ENCODE results near the gene ARHGAP18. TPM values are rescaled to one million over a fixed set of nuclear protein-coding genes. Genes with fewer than 3 reads are reported as not detected.

Gene ARHGAP18
- total RNA-seq, 1 donor from 2014 or later: 7.9 TPM

DNA sequence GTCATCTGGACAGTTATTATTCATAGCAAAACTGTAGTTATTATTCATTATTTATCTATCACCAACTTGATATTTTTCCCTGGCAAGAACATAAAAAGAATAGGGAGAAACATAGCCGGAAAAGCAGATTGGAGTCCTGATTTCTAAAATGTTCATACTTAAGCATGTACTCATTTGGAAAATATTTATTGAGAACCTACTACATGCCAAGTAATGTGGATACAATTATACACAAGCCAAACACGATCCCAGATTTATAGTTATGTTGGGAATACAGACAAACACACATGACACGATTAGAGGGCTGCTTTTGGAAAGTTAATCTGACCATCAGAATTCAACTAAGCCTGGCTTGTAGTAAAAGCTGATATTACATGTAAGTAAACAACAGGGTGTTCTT is 30.7 kb downstream of the ARHGAP18 start:
- Mint-ChIP-seq H3K27me3 (no peaks in the 10 kb centered on the region), H3K9me3 (no peaks in the 10 kb centered on the region), H3K36me3 (ENCODE audit: low read depth) (no peaks in the 10 kb centered on the region), H3K4me3 (no peak overlapping the region), H3K27ac (no peak overlapping the region), H3K4me1 (peaks cover 12% of the 10 kb centered on the region)
- intact Hi-C loops (cut with micrococcal nuclease): no loop called here
- ChIA-PET POLR2A (no interaction called here), CTCF (no interaction called here)
- ATAC-seq (ENCODE audit: low read depth) (no peak), DNase-seq (no peak)
- TF ChIP-seq, protein P1, sequence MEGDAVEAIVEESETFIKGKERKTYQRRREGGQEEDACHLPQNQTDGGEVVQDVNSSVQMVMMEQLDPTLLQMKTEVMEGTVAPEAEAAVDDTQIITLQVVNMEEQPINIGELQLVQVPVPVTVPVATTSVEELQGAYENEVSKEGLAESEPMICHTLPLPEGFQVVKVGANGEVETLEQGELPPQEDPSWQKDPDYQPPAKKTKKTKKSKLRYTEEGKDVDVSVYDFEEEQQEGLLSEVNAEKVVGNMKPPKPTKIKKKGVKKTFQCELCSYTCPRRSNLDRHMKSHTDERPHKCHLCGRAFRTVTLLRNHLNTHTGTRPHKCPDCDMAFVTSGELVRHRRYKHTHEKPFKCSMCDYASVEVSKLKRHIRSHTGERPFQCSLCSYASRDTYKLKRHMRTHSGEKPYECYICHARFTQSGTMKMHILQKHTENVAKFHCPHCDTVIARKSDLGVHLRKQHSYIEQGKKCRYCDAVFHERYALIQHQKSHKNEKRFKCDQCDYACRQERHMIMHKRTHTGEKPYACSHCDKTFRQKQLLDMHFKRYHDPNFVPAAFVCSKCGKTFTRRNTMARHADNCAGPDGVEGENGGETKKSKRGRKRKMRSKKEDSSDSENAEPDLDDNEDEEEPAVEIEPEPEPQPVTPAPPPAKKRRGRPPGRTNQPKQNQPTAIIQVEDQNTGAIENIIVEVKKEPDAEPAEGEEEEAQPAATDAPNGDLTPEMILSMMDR (IDR thresholded peaks at IDR 0.05): no peak

DNA sequence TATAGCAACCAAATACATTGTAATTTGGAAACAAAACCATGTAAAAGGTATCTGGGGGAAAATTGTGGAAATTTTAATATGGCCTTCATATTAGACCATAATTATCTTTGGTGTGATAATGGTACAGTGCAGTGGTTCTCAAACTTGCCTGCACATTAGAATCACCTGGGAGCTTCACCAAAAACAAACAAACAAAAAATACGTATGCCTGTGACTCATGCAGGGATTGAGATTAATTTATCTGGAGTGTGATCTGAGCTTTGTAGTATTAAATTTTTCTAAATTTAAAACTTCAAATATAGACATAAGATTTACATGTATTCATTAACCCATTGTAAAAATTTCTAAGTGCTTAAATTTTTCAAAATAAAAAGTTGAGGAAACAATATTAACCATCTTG is 31.5 kb downstream of the ARHGAP18 start:
- no peaks in the 10 kb centered on the region for H3K9me3 Mint-ChIP-seq

DNA sequence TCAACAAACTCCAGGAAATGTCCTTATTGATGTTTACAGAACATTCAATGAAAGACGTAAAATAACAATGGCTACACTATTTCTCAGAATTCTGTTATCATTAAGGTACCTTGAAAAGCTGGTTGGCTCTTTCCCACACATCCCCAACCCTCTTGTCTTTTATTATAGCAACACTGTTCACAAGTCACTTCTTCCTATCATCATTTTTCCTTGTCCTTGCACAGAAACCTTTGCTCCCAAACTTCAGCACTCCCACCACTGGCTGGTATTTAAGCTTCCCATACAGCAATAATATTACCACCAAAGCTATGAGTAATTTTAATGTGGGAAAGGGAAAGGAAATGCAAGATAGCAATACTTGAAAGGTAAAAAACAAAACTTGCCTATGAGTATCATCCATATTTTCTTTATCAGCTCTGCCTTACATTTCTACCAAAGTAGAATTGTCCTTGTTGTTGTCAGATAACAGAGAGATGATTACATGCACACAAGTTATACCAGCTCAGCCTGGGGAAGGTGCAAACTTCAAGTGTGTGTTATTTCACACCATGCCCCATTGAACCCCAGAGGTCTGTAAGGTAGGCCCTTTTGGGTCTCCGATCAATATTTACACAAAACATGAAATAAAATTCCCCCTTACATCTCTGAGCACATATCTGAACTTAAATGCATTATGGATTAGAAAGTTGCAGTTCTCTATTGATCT is 32.2 kb downstream of the ARHGAP18 start:
- no peak overlapping the region for H3K27ac Mint-ChIP-seq
- H3K36me3 Mint-ChIP-seq (ENCODE audit: low read depth): no peaks in the 10 kb centered on the region
- ATAC-seq (ENCODE audit: low read depth): no peak
- CTCF ChIA-PET: interaction anchor here (1.2 kb wide), 1 partner anchor 53 kb away, joined by 3 read pairs; no protein-coding TSS in a partner anchor
- intact Hi-C loops (cut with micrococcal nuclease): no loop called here
- no peaks in the 10 kb centered on the region for H3K27me3 Mint-ChIP-seq
- H3K4me3 Mint-ChIP-seq: no peak overlapping the region
- no peaks in the 10 kb centered on the region for H3K9me3 Mint-ChIP-seq
- H3K4me1 Mint-ChIP-seq: peaks cover 9% of the 10 kb centered on the region
- TF ChIP-seq, protein P1 (IDR thresholded peaks at IDR 0.05): no peak
- POLR2A ChIA-PET: no interaction called here
- DNase-seq: no peak

More for the DNA sequence above, 31.5 kb downstream of the ARHGAP18 start:
- Mint-ChIP-seq H3K4me1 (peaks cover 7% of the 10 kb centered on the region), H3K4me3 (no peak overlapping the region), H3K36me3 (ENCODE audit: low read depth) (no peaks in the 10 kb centered on the region), H3K27me3 (no peaks in the 10 kb centered on the region), H3K27ac (no peak overlapping the region)
- intact Hi-C loops (cut with micrococcal nuclease): no loop called here
- ChIA-PET POLR2A (no interaction called here), CTCF (interaction anchor here (1.2 kb wide), 1 partner anchor 52 kb away, joined by 3 read pairs; no protein-coding TSS in a partner anchor)
- TF ChIP-seq, protein P1 (IDR thresholded peaks at IDR 0.05): no peak
- DNase-seq (no peak), ATAC-seq (ENCODE audit: low read depth) (no peak)

DNA sequence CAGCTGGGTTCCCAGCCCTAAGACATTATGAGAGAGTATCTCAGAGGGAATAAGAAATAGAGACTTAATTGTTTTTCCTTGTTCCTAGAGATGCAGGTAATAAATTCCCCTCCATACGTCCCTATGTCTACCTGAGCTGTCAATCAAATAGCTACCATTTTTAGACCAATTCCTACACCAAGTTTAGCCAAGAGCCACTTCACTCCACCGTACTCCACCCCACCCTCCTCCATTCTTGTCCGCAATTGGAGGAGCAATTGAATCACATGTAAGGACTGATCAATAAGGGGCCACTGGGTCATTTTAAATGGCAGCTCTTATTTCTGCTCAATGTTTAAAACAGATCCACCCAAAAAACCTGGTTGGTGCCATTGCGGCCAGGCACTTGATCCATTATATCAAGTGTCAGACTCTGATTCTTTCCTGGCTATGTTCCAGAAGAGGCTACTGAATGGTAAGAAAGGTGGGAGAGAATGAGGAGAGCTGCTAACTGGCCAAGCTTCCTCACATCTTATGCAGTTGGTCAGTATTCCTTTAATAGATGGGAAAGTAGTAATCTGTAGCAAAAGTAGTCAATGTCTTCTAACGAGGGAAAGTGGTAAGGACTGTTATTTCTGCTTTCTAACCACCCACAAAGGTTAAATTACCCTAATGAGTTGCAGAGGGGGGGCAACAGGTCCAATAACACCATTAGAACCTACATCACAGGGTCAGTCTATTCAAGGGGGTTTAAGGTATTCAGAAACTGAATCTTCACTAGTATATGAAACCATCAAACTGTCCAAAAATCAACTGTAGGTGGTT is 34.1 kb downstream of the ARHGAP18 start:
- Mint-ChIP-seq H3K4me3 (no peak overlapping the region), H3K4me1 (peaks cover 27% of the 10 kb centered on the region), H3K27ac (no peak overlapping the region), H3K9me3 (no peaks in the 10 kb centered on the region), H3K36me3 (ENCODE audit: low read depth) (no peaks in the 10 kb centered on the region), H3K27me3 (no peaks in the 10 kb centered on the region)
- ChIA-PET CTCF (interaction anchor here (1.0 kb wide), 1 partner anchor 69 kb away, joined by 3 read pairs; no protein-coding TSS in a partner anchor), POLR2A (interaction anchor here (0.5 to 0.6 kb wide), 2 partner anchors 27 to 343 kb away, joined by 3 to 4 read pairs; no protein-coding TSS in a partner anchor)
- intact Hi-C loops (cut with micrococcal nuclease): no loop called here
- TF ChIP-seq, protein P1 (IDR thresholded peaks at IDR 0.05): no peak
- ATAC-seq (ENCODE audit: low read depth): no peak
- DNase-seq: no peak

DNA sequence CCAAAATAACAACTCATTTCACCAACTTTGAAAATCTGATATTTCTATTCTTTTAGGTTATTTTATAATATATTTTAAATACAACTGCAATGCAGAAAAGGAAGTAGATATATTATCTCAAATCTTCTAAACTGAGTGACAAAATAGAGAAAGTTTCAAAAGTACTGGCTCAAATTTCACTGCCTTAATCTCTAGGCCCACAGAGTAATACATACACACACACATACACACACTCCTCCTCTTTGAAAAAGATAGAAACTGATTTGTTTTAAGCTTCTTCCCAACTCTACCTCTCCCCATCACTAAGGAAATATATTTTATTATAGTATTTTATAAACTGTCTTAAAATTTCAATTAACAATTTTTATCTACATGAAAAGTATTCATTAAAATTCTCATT is 36.2 kb downstream of the ARHGAP18 start:
- no peak for DNase-seq
- intact Hi-C loops (cut with micrococcal nuclease): loop anchor here (2.0 to 5.0 kb wide), 3 partner anchors 51 to 264 kb away; no protein-coding TSS in a partner anchor
- Mint-ChIP-seq H3K27me3 (no peaks in the 10 kb centered on the region), H3K36me3 (ENCODE audit: low read depth) (no peaks in the 10 kb centered on the region), H3K27ac (no peak overlapping the region), H3K4me3 (no peak overlapping the region), H3K4me1 (peaks cover 27% of the 10 kb centered on the region), H3K9me3 (no peaks in the 10 kb centered on the region)
- TF ChIP-seq, protein P1 (IDR thresholded peaks at IDR 0.05): no peak
- ChIA-PET CTCF (interaction anchor here (1.3 to 1.8 kb wide), 3 partner anchors 8 to 76 kb away, joined by 3 to 5 read pairs (median 4); no protein-coding TSS in a partner anchor), POLR2A (interaction anchor here (2.2 kb wide), 1 partner anchor 10 kb away, joined by 10 read pairs; no protein-coding TSS in a partner anchor)
- ATAC-seq (ENCODE audit: low read depth): no peak
